ENCODE results near the gene VRK3.
"Not testable (repeated sequence)": the region's sequence is repeated elsewhere in the genome, so short reads cannot be mapped to it uniquely, and the experiment has no call there.

VRK3 gene

DNA sequence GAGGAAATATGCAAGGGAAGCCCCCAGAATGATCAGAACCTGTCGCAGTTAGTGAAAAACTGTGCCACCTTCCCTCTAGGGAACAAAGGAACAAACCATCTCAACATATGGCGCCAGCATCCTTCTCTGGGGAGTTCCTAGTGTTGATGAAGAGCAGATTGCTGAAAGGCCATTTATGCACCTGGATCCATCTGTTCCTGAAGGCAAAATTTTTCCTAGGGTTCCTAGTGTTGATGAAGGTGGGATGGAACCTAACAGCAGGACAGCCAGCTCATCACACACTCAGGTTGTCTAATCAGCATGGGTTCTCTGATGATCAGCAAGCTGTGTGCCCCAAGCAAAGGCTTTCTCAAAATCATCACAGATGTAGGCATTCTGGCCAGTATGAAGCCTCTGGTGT lies 33.3 kb upstream of the VRK3 start:
- ChIA-PET POLR2A (no interaction called here), CTCF (no interaction called here)
- DNase-seq (ENCODE audit: low read depth, low spot score) = no peak
- no peak overlapping the region for H3K4me3 ChIP-seq (ENCODE audit: low read depth, low read length)
- TF ChIP-seq CTCF (IDR thresholded peaks at IDR 0.05; ENCODE audit: insufficient read depth, low read length, missing control alignments) = no peak

- ChIA-PET POLR2A (no interaction called here), CTCF (no interaction called here)
- no peak overlapping the region for H3K4me3 ChIP-seq (ENCODE audit: low read depth, low read length)
- no peak for DNase-seq (ENCODE audit: low read depth, low spot score)
- TF ChIP-seq CTCF (IDR thresholded peaks at IDR 0.05; ENCODE audit: insufficient read depth, low read length, missing control alignments) = no peak
Observed at GRCh38 chr19:50053119-50053518, 27.9 kb upstream of the VRK3 start.

DNA sequence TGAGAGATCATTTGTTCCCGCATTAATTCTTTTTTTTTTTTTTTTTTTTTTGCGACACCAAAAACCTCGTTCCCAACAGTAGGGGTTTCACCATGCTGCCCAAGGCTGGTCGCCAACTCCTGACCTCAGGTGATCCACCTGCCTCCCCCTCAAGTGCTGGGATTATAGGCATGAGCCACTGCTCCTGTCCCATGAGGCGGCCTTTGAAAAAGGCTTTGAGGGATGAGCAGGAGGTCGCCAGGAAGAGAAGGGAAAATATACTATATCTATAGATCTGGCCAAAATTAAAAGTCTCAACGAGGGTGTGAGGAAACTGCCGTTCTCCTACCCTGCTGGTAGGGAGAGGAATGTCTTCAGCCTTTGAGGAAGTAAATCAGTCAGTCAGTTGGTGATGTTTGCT lies 26.8 kb upstream of the VRK3 start:
- CTCF ChIA-PET = no interaction called here
- no peak for TF ChIP-seq CTCF (IDR thresholded peaks at IDR 0.05; ENCODE audit: insufficient read depth, low read length, missing control alignments)
- POLR2A ChIA-PET = no interaction called here
- H3K4me3 ChIP-seq (ENCODE audit: low read depth, low read length) = no peak overlapping the region
- DNase-seq (ENCODE audit: low read depth, low spot score) = no peak

- CTCF ChIA-PET; POLR2A ChIA-PET; DNase-seq (ENCODE audit: low read depth, low spot score): not testable (repeated sequence)
- peak overlapping the region; percentile 55 for H3K4me3 ChIP-seq (ENCODE audit: low read depth, low read length)
Observed at GRCh38 chr19:50051228-50051895, 26.2 kb upstream of the VRK3 start.

GRCh38 chr19:50050406-50051227 lies 25.4 kb upstream of the VRK3 start:
- peak overlapping the region; percentile 55 for H3K4me3 ChIP-seq (ENCODE audit: low read depth, low read length)
- CTCF ChIA-PET = interaction anchor here (0.9 to 2.3 kb wide), 2 partner anchors 11 to 113 kb away, joined by 4 to 9 read pairs; no protein-coding TSS in a partner anchor
- DNase-seq (ENCODE audit: low read depth, low spot score) = no peak
- TF ChIP-seq CTCF (IDR thresholded peaks at IDR 0.05; ENCODE audit: insufficient read depth, low read length, missing control alignments) = no peak
- POLR2A ChIA-PET = no interaction called here

DNA sequence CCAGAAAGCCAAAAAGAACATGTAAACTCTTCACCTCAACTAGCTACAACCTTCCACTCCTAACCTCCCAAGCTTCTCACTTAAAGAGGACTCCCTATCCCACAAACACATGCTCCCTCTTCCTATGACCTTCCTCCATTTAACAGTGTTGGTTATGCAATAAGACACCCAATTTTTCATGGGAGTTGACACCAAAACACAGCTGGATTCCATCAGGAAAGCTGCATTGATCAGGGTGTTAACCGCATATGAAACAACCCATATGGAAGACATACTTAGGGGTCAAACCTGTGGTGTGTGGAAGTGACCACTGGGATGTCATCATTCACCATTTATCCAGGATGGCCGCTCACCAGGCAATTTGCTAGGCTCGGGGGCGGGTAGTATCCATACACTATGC lies 22.5 kb upstream of the VRK3 start:
- CTCF ChIA-PET = no interaction called here
- H3K4me3 ChIP-seq (ENCODE audit: low read depth, low read length) = no peak overlapping the region
- TF ChIP-seq CTCF (IDR thresholded peaks at IDR 0.05; ENCODE audit: insufficient read depth, low read length, missing control alignments) = no peak
- DNase-seq (ENCODE audit: low read depth, low spot score) = no peak
- POLR2A ChIA-PET = no interaction called here
